ENCODE results near the gene ERC1.

DNA sequence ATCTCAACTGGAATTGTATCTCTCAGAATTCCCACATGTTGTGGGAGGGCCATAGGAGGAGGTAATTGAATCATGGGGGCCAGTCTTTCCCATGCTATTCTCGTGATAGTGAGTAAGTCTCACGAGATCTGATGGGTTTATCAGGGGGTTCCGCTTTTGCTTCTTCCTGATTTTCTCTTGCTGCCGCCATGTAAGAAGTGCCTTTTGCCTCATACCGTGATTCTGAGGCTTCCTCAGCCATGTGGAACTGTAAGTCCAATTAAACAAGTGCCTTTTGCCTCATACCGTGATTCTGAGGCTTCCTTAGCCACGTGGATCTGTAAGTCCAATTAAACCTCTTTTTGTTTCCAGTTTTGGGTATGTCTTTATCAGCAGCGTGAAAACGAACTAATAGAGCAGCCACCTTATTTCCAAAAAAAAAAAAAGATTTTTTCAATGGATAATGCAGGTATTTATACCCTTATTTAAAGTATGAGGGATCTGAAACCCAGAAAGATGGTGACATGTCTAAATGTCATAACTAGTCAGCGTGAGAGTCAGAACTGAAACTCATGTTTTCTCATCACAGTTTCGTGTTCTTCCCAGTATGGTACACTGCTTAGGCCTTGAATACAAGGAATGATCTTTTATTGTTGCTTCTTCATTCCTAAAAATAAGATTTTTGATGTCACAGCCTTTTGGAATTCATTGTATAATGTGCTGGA lies 89.6 kb downstream of the ERC1 start:
- TF ChIP-seq, protein P1, sequence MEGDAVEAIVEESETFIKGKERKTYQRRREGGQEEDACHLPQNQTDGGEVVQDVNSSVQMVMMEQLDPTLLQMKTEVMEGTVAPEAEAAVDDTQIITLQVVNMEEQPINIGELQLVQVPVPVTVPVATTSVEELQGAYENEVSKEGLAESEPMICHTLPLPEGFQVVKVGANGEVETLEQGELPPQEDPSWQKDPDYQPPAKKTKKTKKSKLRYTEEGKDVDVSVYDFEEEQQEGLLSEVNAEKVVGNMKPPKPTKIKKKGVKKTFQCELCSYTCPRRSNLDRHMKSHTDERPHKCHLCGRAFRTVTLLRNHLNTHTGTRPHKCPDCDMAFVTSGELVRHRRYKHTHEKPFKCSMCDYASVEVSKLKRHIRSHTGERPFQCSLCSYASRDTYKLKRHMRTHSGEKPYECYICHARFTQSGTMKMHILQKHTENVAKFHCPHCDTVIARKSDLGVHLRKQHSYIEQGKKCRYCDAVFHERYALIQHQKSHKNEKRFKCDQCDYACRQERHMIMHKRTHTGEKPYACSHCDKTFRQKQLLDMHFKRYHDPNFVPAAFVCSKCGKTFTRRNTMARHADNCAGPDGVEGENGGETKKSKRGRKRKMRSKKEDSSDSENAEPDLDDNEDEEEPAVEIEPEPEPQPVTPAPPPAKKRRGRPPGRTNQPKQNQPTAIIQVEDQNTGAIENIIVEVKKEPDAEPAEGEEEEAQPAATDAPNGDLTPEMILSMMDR (IDR thresholded peaks at IDR 0.05), result no peak
- no peak for TF ChIP-seq POLR2A (IDR thresholded peaks at IDR 0.05)

Measured in tibial nerve (tissue), 3 donors.